ENCODE data around the gene KRTAP10-3. TPM values are rescaled to one million over a fixed set of nuclear protein-coding genes. Genes with fewer than 3 reads are reported as not detected.
"Not testable (repeated sequence)": the region's sequence is repeated elsewhere in the genome, so short reads cannot be mapped to it uniquely, and the experiment has no call there.

Gene KRTAP10-3, protein sequence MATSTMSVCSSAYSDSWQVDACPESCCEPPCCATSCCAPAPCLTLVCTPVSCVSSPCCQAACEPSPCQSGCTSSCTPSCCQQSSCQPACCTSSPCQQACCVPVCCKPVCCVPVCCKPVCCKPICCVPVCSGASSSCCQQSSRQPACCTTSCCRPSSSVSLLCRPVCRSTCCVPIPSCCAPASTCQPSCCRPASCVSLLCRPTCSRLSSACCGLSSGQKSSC
- not detected for polyA plus RNA-seq (2012; ENCODE audit: low read depth, missing spikeins)

GRCh38 chr21:44558695-44559094, at the start of gene KRTAP10-3:
Gene KRTAP10-3 (minus strand): TSS chr21:44558795. CDS start chr21:44558715, 80 bp downstream.
- DNase-seq (ENCODE audit: insufficient read length, low spot score), result no peak
- FAIRE-seq, result no peak
- TF ChIP-seq POU2F2 (IDR thresholded peaks at IDR 0.05; ENCODE audit: low read depth, low read length), result no peak
- no peak for TF ChIP-seq TAF1 (IDR thresholded peaks at IDR 0.05; ENCODE audit: low read depth, low read length)
- no peak for TF ChIP-seq SPI1 (IDR thresholded peaks at IDR 0.05; ENCODE audit: low read depth, low read length)
- no peak for TF ChIP-seq POLR2A (IDR thresholded peaks at IDR 0.05; ENCODE audit: low read depth, low read length)
- no peak for TF ChIP-seq POLR2AphosphoS5 (IDR thresholded peaks at IDR 0.05; ENCODE audit: low read depth, low read length)
- TF ChIP-seq PAX5 (IDR thresholded peaks at IDR 0.05; ENCODE audit: insufficient read depth, low read length, severe bottlenecking), result no peak

GRCh38 chr21:44606495-44606894, 47.9 kb upstream of the KRTAP10-3 start:
- DNase-seq (ENCODE audit: insufficient read length, low spot score) (no peak), FAIRE-seq (no peak)
- TF ChIP-seq PAX5 (IDR thresholded peaks at IDR 0.05; ENCODE audit: insufficient read depth, low read length, severe bottlenecking) (no peak), POLR2A (IDR thresholded peaks at IDR 0.05; ENCODE audit: low read depth, low read length) (no peak), SPI1 (IDR thresholded peaks at IDR 0.05; ENCODE audit: low read depth, low read length) (no peak), POLR2AphosphoS5 (IDR thresholded peaks at IDR 0.05; ENCODE audit: low read depth, low read length) (no peak), TAF1 (IDR thresholded peaks at IDR 0.05; ENCODE audit: low read depth, low read length) (no peak), POU2F2 (IDR thresholded peaks at IDR 0.05; ENCODE audit: low read depth, low read length) (no peak)

DNA sequence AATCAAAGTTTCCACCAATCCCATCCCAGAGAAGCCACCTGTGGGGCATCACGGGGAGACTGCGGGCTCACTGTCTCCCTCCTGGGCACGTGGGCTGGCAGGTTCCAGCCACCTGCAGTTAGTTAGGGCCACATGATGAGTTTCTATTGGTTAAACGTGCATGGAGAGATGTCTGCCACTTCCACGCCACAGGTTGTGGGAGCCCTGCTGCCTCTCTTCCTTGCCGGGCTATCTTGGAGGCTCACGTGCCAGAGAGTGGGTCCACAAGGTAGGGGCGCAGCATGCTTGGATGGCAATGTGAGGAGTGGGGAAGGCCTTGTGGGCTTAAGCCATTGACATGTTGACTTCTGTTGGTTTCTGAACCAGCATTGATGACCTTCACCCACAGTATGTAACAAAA, 45.3 kb upstream of the KRTAP10-3 start:
- no peak for TF ChIP-seq POLR2AphosphoS5 (IDR thresholded peaks at IDR 0.05; ENCODE audit: low read depth, low read length)
- no peak for TF ChIP-seq POU2F2 (IDR thresholded peaks at IDR 0.05; ENCODE audit: low read depth, low read length)
- no peak for TF ChIP-seq PAX5 (IDR thresholded peaks at IDR 0.05; ENCODE audit: insufficient read depth, low read length, severe bottlenecking)
- TF ChIP-seq SPI1 (IDR thresholded peaks at IDR 0.05; ENCODE audit: low read depth, low read length), result no peak
- TF ChIP-seq TAF1 (IDR thresholded peaks at IDR 0.05; ENCODE audit: low read depth, low read length), result no peak
- no peak for TF ChIP-seq POLR2A (IDR thresholded peaks at IDR 0.05; ENCODE audit: low read depth, low read length)
- DNase-seq (ENCODE audit: insufficient read length, low spot score), result no peak
- no peak for FAIRE-seq

DNA sequence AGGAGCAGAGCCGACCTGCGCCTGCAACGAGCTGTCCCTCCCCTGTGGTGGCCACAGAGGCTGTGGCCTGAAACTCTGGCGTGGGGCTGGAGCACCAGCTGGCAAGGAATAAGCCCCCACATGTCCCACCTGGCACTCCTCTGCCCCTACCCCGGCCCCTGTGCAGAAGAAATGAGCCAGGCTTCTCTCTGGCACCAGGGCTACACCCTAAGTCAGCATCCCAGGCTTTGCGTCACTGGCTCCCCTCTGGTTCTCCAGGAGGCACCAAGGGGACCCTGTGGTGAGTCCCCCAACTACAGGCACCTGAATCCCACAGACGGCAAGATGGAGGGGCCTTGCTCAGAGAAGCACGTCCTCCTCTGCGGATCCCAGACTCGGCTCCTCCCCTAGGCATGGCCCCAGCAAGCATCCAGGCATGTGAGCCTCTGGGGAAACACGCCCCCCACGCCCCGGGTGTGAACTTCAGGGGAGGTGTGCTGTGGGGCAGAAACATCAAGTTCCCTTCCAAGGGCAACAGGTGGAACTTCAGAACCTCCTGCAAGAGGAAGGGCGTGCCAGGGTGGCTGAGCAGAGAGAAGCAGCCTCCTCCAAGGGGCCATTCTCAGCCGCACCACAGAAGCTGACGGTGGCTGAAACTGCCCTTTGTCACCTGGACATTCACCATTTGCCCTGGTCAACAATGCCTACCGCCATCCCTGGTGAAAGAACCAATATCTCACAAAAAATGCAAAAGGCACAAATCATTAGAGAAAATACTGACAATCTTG, 44.7 kb upstream of the KRTAP10-3 start:
- FAIRE-seq (no peak), DNase-seq (ENCODE audit: insufficient read length, low spot score) (no peak)
- TF ChIP-seq POLR2A (IDR thresholded peaks at IDR 0.05; ENCODE audit: low read depth, low read length), result no peak
- TF ChIP-seq POLR2AphosphoS5 (IDR thresholded peaks at IDR 0.05; ENCODE audit: low read depth, low read length), result no peak

DNA sequence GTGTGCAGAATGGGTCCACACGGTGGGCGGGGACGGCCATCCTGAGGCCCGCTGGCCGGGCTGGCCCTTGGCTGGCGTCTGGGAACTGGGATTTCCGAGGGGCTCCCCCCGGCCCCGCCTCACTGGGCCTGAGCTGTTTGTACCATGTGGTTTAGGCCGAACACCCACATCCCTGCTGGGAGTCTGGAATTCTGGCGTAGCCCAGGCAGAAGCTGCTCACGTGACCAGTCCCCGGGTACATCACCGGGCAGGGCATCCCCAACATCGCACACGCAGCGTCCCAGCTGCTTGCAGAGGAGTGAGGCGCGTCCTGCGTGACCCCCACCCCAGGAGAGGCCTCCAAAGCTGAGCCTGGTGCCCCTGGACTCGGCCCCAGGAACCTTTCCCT, 43.9 kb upstream of the KRTAP10-3 start:
- no peak for DNase-seq (ENCODE audit: insufficient read length, low spot score)
- FAIRE-seq, result no peak
- TF ChIP-seq SPI1 (IDR thresholded peaks at IDR 0.05; ENCODE audit: low read depth, low read length), result no peak
- no peak for TF ChIP-seq POLR2A (IDR thresholded peaks at IDR 0.05; ENCODE audit: low read depth, low read length)
- TF ChIP-seq POLR2AphosphoS5 (IDR thresholded peaks at IDR 0.05; ENCODE audit: low read depth, low read length), result no peak

GRCh38 chr21:44601596-44602462, 43.2 kb upstream of the KRTAP10-3 start:
- DNase-seq (ENCODE audit: insufficient read length, low spot score) (no peak), FAIRE-seq (no peak)
- TF ChIP-seq POU2F2 (IDR thresholded peaks at IDR 0.05; ENCODE audit: low read depth, low read length), result no peak
- TF ChIP-seq POLR2A (IDR thresholded peaks at IDR 0.05; ENCODE audit: low read depth, low read length), result no peak
- no peak for TF ChIP-seq SPI1 (IDR thresholded peaks at IDR 0.05; ENCODE audit: low read depth, low read length)
- no peak for TF ChIP-seq PAX5 (IDR thresholded peaks at IDR 0.05; ENCODE audit: insufficient read depth, low read length, severe bottlenecking)
- no peak for TF ChIP-seq TAF1 (IDR thresholded peaks at IDR 0.05; ENCODE audit: low read depth, low read length)
- no peak for TF ChIP-seq POLR2AphosphoS5 (IDR thresholded peaks at IDR 0.05; ENCODE audit: low read depth, low read length)

DNA sequence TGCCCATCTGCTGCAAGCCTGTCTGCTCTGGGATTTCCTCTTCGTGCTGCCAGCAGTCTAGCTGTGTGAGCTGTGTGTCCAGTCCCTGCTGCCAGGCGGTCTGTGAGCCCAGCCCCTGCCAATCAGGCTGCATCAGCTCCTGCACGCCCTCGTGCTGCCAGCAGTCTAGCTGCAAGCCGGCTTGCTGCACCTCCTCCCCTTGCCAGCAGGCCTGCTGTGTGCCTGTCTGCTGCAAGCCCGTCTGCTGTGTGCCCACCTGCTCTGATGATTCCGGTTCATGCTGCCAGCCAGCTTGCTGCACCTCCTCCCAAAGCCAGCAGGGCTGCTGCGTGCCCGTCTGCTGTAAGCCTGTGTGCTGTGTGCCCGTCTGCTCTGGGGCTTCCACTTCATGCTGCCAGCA, 42.5 kb upstream of the KRTAP10-3 start:
- FAIRE-seq; DNase-seq (ENCODE audit: insufficient read length, low spot score): not testable (repeated sequence)

DNA sequence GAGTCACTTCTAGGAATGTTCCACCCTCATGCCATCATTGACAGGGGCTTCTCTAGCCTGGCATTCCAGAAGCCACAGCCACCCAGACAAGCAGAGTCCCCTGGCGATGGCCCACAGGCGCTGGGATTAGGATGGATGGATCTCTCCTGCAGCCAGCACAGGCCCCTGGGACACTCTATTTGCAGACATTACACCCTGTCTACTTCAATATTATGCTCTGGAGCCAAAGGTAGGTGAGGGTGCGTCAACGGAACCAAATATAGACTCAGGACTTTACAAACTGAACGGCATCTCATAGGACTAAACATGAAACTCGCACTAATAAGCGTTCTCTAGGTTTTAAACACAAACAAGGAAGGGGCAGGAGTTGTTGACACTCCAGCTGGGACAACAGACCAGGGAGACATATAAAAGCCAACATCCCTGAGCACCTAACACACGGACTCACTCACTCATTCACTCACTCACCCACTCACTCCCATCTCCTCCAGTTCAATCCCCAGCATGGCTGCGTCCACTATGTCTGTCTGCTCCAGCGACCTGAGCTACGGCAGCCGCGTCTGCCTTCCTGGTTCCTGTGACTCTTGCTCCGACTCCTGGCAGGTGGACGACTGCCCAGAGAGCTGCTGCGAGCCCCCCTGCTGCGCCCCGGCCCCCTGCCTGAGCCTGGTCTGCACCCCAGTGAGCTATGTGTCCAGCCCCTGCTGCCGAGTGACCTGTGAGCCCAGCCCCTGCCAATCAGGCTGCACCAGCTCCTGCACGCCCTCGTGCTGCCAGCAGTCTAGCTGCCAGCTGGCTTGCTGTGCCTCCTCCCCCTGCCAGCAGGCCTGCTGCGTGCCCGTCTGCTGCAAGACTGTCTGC, 41.8 kb upstream of the KRTAP10-3 start, which contains the start of gene KRTAP10-7:
Gene KRTAP10-7 (plus strand): TSS at position 480 of the 861 bp plus-strand sequence. CDS start 25 bp downstream, at position 505.
- not testable (repeated sequence) for FAIRE-seq

GRCh38 chr21:44599264-44600029, 40.9 kb upstream of the KRTAP10-3 start:
- no peak for FAIRE-seq
- DNase-seq (ENCODE audit: insufficient read length, low spot score), result no peak
- TF ChIP-seq POLR2A (IDR thresholded peaks at IDR 0.05; ENCODE audit: low read depth, low read length) (no peak), POU2F2 (IDR thresholded peaks at IDR 0.05; ENCODE audit: low read depth, low read length) (no peak), SPI1 (IDR thresholded peaks at IDR 0.05; ENCODE audit: low read depth, low read length) (no peak), TAF1 (IDR thresholded peaks at IDR 0.05; ENCODE audit: low read depth, low read length) (no peak), POLR2AphosphoS5 (IDR thresholded peaks at IDR 0.05; ENCODE audit: low read depth, low read length) (no peak)

More for the DNA sequence above, 41.8 kb upstream of the KRTAP10-3 start, which contains the start of gene KRTAP10-7:
- not testable (repeated sequence) for DNase-seq (ENCODE audit: insufficient read length, low spot score)
